Effector CD8-positive, alpha-beta T cell (primary cell): ENCODE measurements around the gene TMEM131.
"Not testable (repeated sequence)": the region's sequence is repeated elsewhere in the genome, so short reads cannot be mapped to it uniquely, and the experiment has no call there.

Source experiments
- DNase-seq: peaks from one replicate; lab custom pipeline; 2025; lab: John Stamatoyannopoulos, UW
- total RNA-seq, 4 experiments: gene quantifications; one replicate each; lab custom pipeline; 2026; lab: John Stamatoyannopoulos, UW

Gene TMEM131
- 56.5 to 73.6 (median 62.9) reads per million in 4 experiments for total RNA-seq

GRCh38 chr2:97995734-97996624 is at the start of gene TMEM131:
Gene TMEM131 (minus strand): TSS chr2:97995948. CDS start chr2:97995662, 286 bp downstream.
- DNase-seq = peak; percentile 89

GRCh38 chr2:98044730-98045129 is 49.0 kb upstream of the TMEM131 start:
- DNase-seq = not testable (repeated sequence)

- DNase-seq = no peak
Measured at GRCh38 chr2:98043101-98043500, 47.4 kb upstream of the TMEM131 start.

- no peak for DNase-seq
Measured at GRCh38 chr2:98040331-98040939, 44.7 kb upstream of the TMEM131 start.

GRCh38 chr2:98039085-98039756 is 43.5 kb upstream of the TMEM131 start:
- DNase-seq = no peak

GRCh38 chr2:98037666-98038336 is 42.1 kb upstream of the TMEM131 start:
- DNase-seq = no peak

- DNase-seq = no peak
Measured at GRCh38 chr2:98037206-98037605, 41.5 kb upstream of the TMEM131 start.

- no peak for DNase-seq
Measured at GRCh38 chr2:98036349-98037000, 40.7 kb upstream of the TMEM131 start.

GRCh38 chr2:98034745-98035144 is 39.0 kb upstream of the TMEM131 start:
- DNase-seq = no peak

- DNase-seq = no peak
Measured at GRCh38 chr2:98032086-98032485, 36.3 kb upstream of the TMEM131 start.

- no peak for DNase-seq
Measured at GRCh38 chr2:98029718-98030222, 34.0 kb upstream of the TMEM131 start.

- DNase-seq = no peak
Measured at GRCh38 chr2:98028931-98029717, 33.4 kb upstream of the TMEM131 start.

GRCh38 chr2:98028101-98028561 is 32.4 kb upstream of the TMEM131 start:
- DNase-seq = no peak

- no peak for DNase-seq
Measured at GRCh38 chr2:98027538-98027937, 31.8 kb upstream of the TMEM131 start.

GRCh38 chr2:98026927-98027522 is 31.3 kb upstream of the TMEM131 start:
- DNase-seq = no peak

- DNase-seq = no peak
Measured at GRCh38 chr2:98026292-98026691, 30.5 kb upstream of the TMEM131 start.

GRCh38 chr2:98025481-98026037 is 29.8 kb upstream of the TMEM131 start:
- DNase-seq = no peak

- not testable (repeated sequence) for DNase-seq
Measured at GRCh38 chr2:98022067-98022466, 26.3 kb upstream of the TMEM131 start.

GRCh38 chr2:98020992-98021713 is 25.4 kb upstream of the TMEM131 start:
- DNase-seq = no peak
